HG03439 (cell line): Measurements from ENCODE around the gene UGT1A6.
"Not testable (repeated sequence)": the region's sequence is repeated elsewhere in the genome, so short reads cannot be mapped to it uniquely, and the experiment has no call there.

Source experiments
- ATAC-seq: cut with Tn5 transposase; IDR thresholded peaks from one replicate; pipeline ENCODE4 v1.9.1; 2021; ENCODE audit warnings: mild to moderate bottlenecking, moderate library complexity; ENCODE audit not compliant: unreplicated experiment

The UGT1A6 gene

DNA sequence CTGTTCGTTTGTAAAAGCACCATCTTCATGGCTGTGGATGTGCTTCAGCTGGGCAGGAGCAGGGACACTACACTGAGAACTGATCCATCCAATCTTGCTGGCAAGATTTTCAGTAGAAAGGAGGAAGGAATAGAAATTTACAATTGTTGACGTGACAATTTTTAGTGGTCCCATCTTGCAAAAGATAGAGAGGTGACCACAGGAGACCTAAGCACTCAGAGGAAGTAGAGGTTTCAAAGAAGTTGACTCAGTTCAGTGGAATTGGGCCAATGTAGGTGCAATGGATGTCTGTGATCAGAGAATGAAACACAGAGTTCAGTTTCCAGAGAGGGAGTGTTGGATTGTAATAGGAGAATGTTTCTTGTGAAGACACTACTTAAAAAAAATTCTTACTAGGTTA, 21.4 kb downstream of the UGT1A6 start:
- ATAC-seq: no peak

DNA sequence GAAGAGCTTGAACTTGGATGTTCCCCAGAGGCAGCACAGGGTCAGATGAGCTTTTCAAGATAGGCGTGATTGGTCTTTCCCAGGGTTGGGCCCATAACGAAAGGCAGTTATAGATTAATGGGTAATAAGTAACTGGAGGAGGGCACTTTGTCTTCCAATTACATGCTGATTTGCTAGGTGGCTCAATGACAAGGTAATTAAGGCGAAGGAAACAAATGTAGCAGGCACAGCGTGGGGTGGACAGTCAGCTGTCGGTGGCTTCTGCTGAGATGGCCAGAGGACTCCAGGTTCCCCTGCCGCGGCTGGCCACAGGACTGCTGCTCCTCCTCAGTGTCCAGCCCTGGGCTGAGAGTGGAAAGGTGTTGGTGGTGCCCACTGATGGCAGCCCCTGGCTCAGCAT, 25.9 kb downstream of the UGT1A6 start, which contains the start of gene UGT1A4:
Gene UGT1A4 (plus strand): TSS at position 185 of the 400 bp plus-strand sequence. CDS start 85 bp downstream, at position 270.
- no peak for ATAC-seq

- no peak for ATAC-seq
Observed at GRCh38 chr2:233728723-233729301, 36.1 kb downstream of the UGT1A6 start, which contains the start of gene UGT1A3. TSS of gene UGT1A3 (plus strand) at chr2:233729042. CDS start at chr2:233729127, 85 bp downstream.

- not testable (repeated sequence) for ATAC-seq
Observed at GRCh38 chr2:233736868-233737653, 44.4 kb downstream of the UGT1A6 start.

- ATAC-seq: no peak
Observed at GRCh38 chr2:233740870-233741269, 48.2 kb downstream of the UGT1A6 start.

- no peak for ATAC-seq
Observed at GRCh38 chr2:233743464-233744259, 51.0 kb downstream of the UGT1A6 start.

GRCh38 chr2:233745073-233745755, 52.5 kb downstream of the UGT1A6 start:
- no peak for ATAC-seq

GRCh38 chr2:233745838-233746237, 53.1 kb downstream of the UGT1A6 start:
- not testable (repeated sequence) for ATAC-seq

- ATAC-seq: no peak
Observed at GRCh38 chr2:233746475-233747282, 54.0 kb downstream of the UGT1A6 start.

DNA sequence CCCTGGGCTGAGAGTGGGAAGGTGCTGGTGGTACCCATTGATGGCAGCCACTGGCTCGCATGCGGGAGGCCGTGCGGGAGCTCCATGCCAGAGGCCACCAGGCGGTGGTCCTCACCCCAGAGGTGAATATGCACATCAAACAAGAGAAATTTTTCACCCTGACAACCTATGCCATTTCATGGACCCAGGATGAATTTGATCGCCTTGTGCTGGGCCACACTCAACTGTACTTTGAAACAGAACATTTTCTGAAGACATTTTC, 54.5 kb downstream of the UGT1A6 start:
- ATAC-seq: no peak

GRCh38 chr2:233750689-233751088, 58.0 kb downstream of the UGT1A6 start:
- not testable (repeated sequence) for ATAC-seq

DNA sequence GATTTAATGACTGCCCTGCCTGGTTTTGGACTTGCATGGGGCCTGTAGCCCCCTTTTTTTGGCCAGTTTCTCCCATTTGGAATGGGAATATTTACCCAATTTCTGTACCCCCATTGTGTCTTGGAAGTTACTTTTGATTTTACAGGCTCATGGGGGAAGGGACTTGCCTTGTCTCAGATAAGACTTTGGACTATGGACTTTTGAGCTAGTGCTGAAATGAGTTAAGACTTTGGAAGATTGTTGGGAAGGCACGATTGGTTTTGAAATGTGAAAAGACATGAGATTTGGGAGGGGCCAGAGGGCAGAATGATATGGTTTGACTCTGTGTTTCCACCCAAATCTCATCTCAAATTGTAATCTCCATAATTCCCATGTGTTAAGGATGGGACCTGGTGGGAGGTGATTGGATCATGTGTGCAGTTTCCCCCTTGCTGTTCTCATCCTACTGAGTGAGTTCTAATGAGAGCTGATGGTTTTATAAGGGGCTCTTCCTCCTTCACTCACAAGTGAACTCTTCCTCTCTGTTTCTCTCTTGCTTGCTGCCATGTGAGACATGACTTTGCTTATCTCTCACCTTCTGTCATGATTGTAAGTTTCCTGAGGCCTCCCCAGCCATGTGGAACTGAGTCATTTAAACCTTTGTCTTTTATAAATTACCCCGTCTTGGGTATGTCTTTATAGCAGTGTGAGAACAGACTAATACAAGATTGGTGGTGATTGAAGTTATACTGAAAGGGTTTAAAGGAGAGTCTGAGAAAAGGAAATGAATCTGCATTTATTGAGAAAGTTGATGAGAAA, 58.7 kb downstream of the UGT1A6 start:
- not testable (repeated sequence) for ATAC-seq

- ATAC-seq: no peak
Observed at GRCh38 chr2:233754872-233755611, 62.4 kb downstream of the UGT1A6 start.

- no peak for ATAC-seq
Observed at GRCh38 chr2:233756429-233757081, 63.9 kb downstream of the UGT1A6 start.

DNA sequence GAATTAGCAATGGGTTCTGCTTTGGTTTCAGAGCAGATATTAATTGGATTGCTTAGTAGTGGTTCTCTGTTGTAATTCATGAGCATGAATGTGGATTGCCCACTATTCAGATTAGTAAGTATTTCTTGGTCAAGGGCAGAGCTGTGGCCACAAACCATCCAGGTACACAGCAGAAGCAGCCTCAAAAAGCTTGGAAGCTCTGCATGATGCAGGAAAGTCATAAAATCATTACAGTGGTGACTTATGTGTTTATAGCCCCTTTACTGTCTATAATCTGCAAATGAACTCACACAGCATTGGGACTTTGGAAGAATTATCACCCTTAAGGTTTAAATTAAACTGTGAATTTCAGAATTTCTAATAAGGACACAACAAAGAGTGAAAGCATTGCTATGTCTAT, 65.5 kb downstream of the UGT1A6 start:
- no peak for ATAC-seq

DNA sequence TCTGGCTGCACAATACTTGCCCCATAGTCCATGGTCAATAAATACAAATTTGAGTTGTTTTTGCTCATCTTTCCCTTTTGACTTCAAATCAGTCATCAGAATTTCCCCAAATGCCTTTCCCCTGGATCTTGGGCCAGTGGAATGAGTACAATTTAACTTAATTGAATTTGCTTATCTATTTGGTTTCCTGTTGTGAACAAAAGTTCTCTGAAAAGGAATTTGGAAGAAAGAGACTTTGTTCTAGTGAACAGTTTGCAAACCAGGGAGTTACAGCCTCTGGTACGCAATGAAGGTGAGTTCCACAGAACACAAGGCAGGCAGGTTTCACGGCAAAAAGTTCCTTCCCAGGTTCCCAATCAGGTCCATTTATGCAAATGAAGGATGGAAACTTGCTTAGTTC, 66.2 kb downstream of the UGT1A6 start:
- no peak for ATAC-seq

DNA sequence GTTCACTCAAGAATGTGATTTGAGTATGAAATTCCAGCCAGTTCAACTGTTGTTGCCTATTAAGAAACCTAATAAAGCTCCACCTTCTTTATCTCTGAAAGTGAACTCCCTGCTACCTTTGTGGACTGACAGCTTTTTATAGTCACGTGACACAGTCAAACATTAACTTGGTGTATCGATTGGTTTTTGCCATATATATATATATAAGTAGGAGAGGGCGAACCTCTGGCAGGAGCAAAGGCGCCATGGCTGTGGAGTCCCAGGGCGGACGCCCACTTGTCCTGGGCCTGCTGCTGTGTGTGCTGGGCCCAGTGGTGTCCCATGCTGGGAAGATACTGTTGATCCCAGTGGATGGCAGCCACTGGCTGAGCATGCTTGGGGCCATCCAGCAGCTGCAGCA, 67.4 kb downstream of the UGT1A6 start, which contains the start of gene UGT1A1:
Gene UGT1A1 (plus strand): TSS at position 228 of the 400 bp plus-strand sequence. CDS start 18 bp downstream, at position 246.
- ATAC-seq: no peak
